HuH-7.5 (cell line): ENCODE measurements around the gene S100PBP.
A peak's percentile ranks its signal among the peaks of the same experiment; 100 is the strongest.
"Not testable (repeated sequence)": the region's sequence is repeated elsewhere in the genome, so short reads cannot be mapped to it uniquely, and the experiment has no call there.

Experiments
- DNase-seq: peaks from one replicate; pipeline ENCODE4 v3.0.0; 2011; ENCODE audit warnings: low spot score

S100PBP gene

DNA sequence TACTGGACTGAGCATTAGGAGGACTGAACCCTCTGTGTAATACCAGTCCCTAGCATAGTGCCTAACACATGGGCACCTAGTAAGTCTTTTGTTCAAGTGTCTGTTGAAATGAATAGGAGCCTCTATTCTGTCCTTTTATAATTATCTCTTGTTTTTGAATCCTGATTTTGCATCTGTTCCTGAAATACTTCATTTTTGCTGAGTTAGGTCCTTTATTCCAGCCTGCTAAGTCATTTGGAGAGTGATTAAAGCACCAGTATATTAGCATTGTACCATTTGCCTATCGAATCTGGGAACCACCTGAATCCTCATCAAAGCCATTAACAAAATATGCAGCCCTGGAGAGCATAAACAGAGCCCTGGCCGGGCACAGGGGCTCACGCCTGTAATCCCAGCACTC is 32.6 kb upstream of the S100PBP start:
- no peak for DNase-seq

DNA sequence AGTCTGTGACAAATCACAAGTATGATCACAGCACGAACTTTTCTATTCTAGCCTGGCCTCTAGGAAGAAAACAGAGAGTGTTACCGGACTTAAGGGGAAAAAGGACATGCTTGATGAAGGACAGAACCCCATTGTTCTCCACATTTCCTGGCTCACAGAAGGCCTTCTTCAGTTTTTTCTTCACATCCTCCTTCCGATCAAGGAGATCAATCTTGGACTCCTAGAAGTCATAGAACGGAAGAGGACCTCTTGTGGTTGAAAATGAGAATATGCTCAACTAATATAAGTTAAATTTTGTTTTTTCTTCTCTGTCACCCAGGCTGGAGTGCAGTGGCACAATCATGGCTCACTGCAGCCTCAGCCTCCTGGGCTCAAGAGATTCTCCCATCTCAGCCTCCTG is 30.6 kb upstream of the S100PBP start:
- DNase-seq, result no peak

DNA sequence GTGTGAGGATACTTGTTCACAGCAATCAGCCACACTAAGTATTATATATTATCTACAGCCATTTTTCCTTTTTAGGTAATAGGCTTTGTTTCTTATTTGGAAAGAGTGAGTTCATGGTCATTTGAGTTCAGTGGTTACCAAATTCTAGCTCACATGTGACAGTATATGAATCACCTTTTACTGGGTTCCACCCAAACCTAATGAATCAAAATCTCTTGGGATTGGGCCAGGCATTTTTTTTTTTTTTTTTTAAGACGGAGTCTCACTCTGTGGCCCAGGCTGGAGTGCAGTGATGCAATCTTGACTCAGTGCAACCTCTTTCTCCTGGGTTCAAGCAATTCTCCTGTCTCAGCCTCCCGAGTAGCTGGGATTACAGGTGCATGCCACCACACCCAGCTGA is 28.1 kb upstream of the S100PBP start:
- DNase-seq, result not testable (repeated sequence)

DNA sequence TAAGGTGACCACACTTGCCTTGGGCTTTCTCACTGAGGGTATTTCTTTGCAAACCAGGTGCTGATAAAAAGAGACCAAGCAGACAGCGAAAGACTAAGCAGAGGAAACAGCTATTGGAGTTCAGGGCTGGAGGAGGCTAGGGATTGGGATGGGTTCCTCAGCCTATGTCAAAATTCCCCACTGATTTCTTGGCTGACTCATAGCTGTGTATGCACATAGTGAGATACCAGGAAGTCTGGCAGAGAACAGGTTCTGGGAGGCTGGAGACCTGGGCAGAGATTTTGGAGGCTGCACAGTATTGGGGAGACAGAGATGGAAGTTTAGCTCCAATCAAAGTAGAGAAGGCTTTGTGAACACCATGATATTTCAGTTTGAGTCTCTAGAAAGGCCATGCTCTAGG is 25.6 kb upstream of the S100PBP start:
- DNase-seq, result no peak

DNA sequence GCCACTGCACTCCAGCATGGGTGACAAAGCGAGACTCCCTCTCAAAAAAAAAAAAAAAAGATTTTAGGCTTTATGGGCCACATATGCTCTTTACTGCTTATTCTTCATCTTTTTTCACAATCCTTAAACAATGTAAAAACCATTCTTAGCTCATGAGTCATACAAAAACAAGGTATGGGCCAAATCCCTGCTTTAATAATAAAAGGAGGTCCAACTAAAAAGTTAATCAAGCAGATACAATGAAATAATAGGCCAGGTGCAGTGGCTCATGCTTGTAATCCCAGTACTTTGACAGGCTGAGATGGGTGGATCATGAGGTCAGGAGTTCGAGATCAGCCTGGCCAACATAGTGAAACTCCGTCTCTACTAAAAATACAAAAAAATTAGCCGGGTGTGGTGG is 21.7 kb upstream of the S100PBP start:
- DNase-seq, result not testable (repeated sequence)

DNA sequence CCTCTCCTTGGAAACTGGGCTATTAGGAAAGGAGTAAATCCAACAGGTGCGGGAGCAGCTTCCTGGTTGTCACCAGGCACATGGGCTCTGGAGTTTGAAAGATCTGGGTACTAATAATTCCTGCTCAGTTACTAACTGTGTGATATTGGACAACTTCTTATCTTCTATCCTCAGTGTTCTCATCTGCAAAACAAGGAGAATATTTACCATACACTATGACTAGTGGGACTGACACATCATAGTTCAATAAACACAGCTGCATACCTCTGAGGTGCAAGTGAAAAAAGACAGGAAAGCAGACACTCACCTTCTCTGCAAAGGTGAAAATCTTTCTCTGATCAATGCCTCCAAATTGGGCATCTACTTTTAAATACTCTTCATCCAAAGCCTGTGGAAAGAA is 20.0 kb upstream of the S100PBP start:
- DNase-seq, result no peak

DNA sequence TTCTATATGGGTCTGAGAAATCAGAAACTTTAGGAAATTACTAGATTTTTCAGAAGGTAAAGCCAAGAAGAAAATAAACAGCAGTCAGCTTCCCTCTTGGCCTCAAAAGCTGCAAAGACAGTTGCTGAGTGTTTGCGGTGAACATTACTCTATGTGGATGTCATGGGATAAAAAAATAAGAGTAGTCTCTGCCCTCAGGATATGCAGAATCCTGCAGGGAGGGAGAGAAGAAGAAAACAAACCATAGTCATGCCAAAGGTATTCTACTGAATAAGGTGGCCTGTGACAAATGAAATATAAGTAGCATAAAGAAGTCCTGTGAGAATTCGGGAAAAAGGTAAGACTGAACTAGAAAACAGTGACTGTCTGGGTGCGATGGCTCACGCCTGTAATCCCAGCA is 19.3 kb upstream of the S100PBP start:
- DNase-seq, result no peak

DNA sequence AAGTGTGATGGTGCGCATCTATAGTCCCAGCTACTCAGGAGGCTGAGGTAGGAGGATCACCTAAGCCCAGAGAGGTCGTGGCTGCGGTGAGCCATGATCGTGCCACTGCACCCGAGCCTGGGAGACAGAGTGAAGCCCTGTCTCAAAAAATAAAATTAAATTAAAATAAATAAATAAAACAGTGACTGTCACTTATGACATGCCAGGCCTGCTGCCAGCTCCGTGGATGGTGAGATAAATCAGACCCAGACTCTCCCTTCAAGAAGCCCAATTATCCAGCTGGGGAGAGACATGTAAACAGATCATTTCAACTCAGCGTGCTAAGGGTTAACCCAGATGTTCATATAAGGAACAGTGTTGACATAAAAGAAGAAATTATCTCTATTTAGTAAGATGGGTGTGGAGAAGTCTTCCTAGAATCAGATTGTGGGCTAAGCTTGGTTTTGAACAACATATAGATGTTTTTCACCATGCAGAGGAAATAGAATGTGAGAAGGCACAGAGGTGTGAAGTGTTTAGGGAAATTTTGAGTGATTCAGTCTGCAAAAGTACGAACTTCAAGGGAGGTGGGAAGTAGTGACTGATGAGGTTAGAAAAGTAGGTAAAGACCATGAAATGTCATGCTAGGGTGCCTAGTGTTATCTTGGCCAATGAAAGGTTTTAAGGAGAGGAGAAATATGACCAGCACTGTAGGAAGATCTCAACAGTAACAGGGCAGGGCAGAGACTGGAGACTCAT is 18.6 kb upstream of the S100PBP start:
- no peak for DNase-seq

DNA sequence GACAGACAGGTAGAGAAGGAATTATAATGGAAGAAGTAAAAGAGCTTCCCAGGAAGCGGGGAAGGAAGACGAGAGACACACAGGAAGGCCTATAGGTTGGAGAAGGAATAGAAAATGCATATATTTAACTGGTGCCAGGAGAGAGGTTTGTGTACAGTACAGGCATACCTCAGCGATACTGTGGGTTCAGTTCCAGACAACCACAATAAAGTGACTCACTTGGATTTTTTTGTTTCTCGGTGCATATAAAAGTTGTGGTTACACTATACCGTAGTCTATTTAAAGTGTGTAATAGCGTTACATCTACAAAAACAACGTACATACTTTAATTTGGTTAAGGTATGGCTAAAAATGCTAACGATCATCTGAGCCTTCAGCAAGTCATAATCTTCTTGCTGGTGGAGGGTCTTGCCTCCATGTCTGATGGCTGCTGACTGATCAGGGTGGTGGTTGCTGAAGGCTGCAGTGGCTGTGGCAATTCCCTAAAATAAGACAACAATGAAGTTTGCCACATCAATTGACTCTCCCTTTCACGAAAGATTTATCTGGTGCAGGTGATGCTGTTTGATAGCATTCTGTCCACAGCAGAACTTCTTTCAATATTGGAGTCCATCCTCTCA is 16.2 kb upstream of the S100PBP start:
- DNase-seq, result no peak

DNA sequence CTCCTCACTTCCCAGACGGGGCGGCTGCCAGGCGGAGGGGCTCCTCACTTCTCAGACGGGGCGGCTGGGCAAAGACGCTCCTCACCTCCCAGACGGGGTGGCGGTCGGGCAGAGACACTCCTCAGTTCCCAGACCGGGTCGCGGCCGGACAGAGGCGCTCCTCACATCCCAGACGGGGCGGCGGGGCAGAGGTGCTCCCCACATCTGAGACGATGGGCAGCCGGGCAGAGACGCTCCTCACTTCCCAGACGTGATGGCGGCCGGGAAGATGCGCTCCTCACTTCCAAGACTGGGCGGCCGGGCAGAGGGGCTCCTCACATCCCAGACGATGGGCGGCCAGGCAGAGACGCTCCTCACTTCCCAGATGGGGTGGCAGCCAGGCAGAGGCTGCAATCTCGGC is 13.0 kb upstream of the S100PBP start:
- DNase-seq, result not testable (repeated sequence)

DNA sequence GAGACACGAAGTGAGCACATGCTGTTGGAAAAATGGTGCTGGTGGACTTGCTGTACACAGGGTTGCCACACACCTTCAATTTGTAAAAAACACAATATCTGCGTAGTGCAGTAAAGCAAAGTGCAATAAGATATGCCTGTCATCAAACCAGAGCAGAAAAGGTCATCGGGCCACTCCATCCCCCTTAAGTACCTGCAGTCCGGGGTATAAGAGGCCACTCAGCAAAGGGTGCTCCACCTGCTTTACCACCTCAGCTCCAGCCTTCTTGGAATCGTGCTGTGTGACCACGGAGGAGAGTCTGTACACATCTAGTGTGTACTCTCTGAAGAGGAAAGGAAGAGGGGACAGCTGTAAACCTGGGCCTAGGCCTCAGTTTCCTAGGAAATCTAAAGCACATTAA is 11.2 kb upstream of the S100PBP start:
- DNase-seq, result no peak

DNA sequence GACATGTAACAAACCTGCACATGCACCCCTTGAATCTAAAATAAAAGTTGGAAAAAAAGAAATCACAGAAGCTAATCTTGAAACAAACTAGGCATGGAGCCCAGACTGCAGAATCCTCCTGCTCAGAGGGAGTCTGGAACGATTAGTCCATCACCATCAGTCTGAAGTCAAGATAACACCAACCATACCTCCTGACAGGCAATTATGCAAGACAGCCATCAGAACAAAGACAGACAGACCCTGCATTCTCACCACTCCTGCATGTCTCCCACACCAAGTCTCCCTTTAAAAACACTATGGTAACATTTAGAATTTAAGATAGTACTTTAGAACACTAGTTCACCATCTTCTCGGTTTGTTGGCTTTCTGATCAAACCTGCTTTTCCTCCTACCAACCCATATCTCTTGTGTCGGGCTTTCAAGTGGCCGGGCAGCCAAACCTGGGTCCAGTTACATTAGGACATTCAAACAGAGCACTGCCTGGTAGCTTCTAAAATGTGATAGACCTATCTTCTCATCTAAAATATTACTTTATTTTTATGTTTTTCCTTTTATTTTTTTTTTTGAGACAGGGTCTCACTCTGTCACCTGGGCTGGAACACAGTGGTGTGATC is 10.4 kb upstream of the S100PBP start:
- DNase-seq, result no peak

DNA sequence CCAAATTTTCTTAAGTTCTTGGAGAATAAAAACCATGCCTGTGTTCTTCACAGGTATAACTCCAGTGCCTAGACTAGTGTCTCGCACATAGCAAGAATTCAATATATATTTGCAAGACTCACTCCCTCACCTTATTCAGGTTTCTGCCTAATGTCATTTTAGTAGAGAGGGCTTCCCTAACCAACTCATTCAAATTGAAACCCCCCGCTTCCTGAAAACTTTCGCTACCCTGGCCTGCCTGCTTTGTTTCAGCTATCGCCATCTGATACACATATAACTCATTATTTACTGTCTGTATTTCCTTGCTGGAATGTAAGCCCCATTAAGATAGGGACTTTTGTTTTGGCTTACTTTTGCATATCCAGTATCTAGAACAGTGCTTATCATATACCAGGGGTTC is 8.9 kb upstream of the S100PBP start:
- DNase-seq, result no peak

DNA sequence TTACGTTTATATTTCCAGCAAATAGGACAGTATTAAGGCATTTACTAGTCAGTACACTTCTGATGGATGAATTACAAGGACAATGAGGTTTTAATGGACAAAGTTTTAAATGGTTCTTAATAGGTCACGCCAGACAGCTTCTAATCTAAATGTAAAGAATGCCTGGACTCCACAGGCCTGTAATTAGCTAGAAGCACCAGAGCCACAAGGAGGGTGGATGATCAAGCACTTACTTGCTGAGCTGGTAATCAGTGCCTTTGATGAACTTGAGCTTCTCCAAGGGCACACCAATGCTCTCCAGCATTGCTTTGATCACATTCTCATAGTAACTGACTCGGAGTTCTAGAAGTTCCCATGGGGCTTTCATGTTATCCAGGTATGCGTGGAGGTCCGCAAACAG is 7.1 kb upstream of the S100PBP start:
- DNase-seq, result no peak

DNA sequence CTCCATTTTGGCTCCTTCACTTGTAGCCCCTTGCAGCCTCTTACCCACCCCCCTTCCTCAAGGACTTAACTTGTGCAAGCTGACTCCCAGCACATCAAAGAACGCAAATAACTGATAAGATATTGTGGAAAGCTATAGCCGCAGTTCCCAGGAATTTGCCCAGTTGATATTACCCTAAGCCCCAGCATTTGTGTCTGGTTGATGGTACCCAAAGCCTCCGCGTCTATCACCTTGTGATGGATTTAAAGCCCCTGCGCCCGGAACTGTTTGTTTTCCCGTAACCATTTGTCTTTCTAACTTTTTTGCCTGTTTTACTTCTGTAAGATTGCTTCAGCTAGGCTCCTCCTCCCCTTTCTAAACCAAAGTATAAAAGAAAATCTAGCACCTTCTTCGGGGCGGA is 6.2 kb upstream of the S100PBP start:
- DNase-seq, result no peak

DNA sequence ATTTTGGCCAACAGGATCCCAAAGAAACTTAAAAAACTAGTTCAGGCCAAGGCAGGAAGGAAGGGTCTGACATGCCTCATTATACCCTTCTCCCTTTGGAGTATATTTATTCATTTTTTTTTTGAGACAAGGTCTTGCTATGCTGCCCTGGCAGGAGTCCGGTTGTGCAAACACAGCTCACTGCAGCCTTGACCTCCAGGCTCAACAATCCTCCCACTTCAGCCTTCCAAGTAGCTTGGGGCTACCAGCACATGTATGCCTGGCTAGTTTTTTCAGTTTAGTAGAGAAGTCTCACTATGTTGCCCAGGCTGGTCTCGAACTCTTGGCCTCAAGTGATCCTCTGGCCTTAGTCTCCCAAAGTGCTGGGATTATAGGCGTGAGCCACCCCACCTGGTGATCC is 5.5 kb upstream of the S100PBP start:
- no peak for DNase-seq

DNA sequence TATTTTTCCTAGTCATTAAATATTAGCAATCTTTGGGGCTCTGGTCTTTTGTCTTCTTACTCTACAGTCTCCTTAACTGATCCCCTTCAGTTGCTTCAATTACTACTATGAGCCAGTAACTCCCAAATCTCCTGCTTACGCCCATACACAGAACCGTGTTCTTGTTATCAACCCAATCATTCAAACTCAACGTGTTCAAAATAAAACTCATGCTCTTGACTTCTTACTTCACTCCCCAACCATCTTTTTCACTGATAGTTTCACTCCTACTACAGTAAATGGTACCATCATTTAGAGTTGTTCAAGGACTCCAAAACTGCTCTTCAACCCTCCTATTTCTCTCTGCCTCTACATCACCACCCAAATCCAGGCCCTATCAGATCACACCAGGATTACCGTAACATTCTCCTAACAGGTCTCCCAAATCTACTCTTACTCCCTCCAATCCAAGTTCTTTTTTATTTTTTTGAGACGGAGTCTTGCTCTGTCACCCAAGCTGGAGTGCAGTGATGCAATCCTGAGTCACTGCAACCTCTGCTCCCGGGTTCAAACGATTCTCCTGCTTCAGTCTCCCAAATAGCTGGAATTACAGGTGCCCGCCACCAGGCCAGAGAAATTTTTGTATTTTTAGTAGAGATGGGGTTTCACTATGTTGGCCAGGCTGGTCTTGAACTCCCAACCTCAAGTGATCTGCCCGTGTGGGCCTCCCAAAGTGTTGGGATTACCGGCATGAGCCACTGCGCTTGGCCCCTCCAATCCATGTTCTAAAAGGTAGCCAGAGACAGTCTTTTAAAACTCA is 3.3 kb upstream of the S100PBP start:
- no peak for DNase-seq

DNA sequence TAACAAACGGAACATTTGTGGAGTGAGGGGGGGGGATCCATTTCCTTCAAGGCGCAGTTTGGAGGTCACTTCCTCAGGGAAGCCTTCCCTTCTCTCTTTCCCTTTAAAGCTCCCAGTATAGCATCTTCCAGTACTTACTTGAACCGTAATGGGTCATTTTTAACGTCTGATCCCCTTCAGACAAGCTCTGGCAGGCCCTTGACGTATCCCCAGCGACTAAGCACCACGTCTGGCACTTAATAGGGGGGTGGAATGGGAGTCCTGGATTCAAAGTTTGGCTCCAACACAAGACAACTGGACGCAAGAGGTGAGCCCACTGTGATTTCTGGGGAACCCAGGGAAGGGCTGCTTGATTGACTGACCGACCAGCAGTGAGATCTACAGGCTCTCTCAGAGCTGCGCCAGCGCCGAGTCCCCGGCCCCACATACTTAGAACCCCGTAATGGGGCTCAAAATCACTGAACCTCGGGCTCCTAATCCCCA is 736 bp upstream of the S100PBP start:
- peak; percentile 35 for DNase-seq

DNA sequence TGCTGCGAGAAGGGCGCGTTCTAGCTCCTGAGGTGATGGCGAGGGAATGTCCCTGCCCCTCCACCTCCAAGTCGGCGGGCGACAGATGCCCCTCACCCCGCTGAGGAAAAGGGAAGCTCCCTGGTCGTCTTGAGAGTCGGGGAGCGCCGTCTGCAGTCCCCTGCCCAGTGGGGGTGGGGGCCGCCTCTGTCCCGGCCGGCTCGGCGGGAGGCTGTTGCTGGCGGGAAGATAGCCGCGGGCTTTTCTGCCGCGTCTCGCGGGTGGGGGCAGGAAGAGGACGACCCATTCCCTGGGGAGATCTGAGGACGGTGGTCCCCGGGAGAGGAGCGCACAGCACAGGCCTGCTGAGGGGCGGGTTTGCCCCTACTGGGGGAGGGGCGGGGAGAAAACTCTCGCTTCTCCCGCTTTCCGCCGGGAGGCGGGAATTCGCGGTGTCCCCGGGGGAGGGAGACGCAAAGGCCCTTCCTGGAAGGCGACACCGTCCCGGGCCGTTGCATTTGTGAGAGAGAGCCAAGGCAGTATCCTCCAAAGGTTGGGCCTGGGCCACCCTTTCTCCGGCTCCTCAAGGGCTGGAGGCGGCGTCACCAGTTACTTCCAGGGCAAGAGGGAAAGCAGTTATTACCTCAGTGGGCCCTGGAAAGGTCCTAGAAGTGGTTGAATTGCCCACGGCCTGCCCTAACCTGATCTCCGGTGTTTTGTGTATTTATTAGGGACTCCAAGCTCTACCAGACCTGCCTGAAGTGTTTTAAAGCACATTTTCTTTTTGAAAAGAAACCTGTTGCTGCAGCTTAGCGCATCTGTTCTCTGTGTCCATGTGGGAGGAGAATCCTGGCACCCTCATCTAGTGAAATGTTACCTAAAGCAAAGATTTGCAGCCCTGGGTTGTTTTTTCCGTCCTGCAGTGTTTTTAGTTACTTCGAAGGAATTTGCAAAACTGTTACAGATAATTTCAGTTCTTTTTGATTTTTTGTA is 648 bp downstream of the S100PBP start:
- DNase-seq, result peak; percentile 61

DNA sequence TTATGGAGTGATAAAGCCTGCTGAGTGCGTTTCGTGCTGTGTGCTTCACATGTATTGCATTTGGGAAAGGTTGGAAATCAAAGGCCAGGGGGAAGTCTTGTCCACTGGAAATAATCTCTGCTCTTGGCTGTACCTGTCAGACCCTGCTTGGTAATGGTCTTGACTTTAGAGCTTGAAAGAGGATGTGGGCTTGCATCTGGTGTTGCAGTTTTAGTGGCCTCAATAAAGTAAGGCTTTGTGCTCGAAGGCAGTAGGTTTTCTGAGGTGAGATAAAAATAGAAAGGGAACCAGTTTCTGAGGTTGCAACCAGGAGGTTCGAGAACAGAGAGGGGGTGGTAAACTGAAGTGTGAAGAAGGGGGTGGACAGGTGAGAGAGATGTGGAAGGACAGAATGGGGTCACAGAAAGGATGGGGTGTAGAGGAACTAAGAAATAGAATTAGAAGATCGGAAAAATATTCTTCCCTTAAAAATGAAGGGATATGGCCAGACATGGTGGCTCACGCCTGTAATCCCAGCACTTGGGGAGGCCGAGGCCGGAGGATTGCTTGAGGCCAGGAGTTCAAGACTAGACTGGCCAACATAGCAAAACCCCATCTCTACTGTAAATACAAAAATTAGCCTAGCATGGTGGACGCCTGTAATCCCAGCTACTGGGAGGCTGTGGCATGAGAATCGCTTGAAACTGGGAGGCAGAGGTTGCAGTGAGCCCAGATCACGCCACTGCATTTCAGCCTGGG is 1.5 kb downstream of the S100PBP start:
- DNase-seq, result no peak

DNA sequence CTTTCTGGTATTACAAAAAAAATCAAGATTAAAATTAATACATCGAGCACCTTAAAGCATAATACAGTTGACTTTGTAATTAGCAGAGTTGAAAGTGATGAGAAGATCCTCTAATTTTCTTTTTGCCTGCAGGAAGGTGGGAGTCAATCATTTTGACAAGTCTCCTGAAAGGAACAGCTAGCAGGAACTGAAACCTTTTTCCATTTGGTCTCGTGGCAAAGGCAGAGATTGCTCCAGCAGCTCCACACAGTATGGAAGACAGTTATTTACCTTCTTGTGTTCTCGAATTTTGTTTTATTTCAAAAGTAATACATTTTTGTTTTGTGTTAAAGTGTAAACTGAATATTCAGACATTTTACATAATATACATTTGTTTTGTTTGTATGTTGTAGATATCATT is 7.7 kb downstream of the S100PBP start:
- DNase-seq, result no peak
